Adrenal gland (tissue), 5 donors: ENCODE data around the gene ADGRG4.

ENCODE experiments used
- POLR2A ChIP-seq, 2 donors: fragments of 450-650 bp; IDR thresholded peaks; one replicate each; pipeline ENCODE4 v1.6.1; 2017; ENCODE audit warnings: antibody characterized with exemption in 2 of 2, mild to moderate bottlenecking in 2 of 2, moderate library complexity in 1 of 2
- TF ChIP-seq, protein P1 (sequence below), 6 experiments: fragments of 450-650 bp in 4 of 6; fragments of 200-600 bp in 2 of 6; sonication (generic) in 1 of 6; IDR thresholded peaks; 1 replicate in 5 of 6; 2 replicates in 1 of 6; pipeline versions ENCODE4 v1.5.1 to v1.8.0; 2016 to 2021; ENCODE audit warnings: antibody characterized with exemption in 6 of 6, mild to moderate bottlenecking in 2 of 6, moderate library complexity in 1 of 6
- donor health status: DM: no; HTN: no; CAD: no.

DNA sequence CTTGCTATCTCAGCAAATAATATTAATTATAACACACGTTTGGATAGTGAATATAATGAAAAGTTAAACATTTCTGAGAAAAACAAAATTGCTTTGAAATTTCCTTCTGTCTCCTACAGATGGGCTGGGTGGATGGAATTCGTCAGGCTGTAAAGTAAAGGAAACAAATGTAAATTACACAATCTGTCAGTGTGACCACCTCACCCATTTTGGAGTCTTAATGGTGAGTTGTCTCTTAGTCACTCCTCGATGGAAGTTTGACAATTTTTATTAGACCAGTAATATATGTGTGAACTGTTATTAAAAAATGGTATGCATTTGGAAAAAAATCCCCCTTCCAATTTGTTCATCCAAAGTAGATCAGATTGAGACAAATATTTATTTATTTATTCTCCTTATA, 94.5 kb downstream of the ADGRG4 start:
- no peak for TF ChIP-seq POLR2A (IDR thresholded peaks at IDR 0.05)
- TF ChIP-seq, protein P1, sequence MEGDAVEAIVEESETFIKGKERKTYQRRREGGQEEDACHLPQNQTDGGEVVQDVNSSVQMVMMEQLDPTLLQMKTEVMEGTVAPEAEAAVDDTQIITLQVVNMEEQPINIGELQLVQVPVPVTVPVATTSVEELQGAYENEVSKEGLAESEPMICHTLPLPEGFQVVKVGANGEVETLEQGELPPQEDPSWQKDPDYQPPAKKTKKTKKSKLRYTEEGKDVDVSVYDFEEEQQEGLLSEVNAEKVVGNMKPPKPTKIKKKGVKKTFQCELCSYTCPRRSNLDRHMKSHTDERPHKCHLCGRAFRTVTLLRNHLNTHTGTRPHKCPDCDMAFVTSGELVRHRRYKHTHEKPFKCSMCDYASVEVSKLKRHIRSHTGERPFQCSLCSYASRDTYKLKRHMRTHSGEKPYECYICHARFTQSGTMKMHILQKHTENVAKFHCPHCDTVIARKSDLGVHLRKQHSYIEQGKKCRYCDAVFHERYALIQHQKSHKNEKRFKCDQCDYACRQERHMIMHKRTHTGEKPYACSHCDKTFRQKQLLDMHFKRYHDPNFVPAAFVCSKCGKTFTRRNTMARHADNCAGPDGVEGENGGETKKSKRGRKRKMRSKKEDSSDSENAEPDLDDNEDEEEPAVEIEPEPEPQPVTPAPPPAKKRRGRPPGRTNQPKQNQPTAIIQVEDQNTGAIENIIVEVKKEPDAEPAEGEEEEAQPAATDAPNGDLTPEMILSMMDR (IDR thresholded peaks at IDR 0.05), result no peak
